Common myeloid progenitor, CD34-positive (primary cell): ENCODE data around the gene ARHGAP26.

Experiments
- CTCF ChIA-PET: fragments of 350-600 bp; sonication (Branson Sonifier 250); formaldehyde crosslinking; loops from one replicate; lab custom pipeline; 2021; ENCODE audit warnings: antibody characterized with exemption; lab: Charles Lee
- POLR2A ChIA-PET: fragments of 350-600 bp; sonication (Branson Sonifier 250); formaldehyde crosslinking; loops from one replicate; lab custom pipeline; 2021; ENCODE audit warnings: antibody characterized with exemption; lab: Charles Lee
- DNase-seq, 3 donors: peaks; one replicate each; pipeline versions ENCODE4 v3.0.0 to v3.0.0-alpha.2; 2013
- H3K27ac ChIP-seq, 2 experiments: 1 replicate in 1 of 2; 2 replicates in 1 of 2; pipeline ENCODE4 v1.7.0; 2013; ENCODE audit warnings: inconsistent platforms in 2 of 2, low read length in 2 of 2, mild to moderate bottlenecking in 2 of 2, low read depth in 1 of 2, moderate library complexity in 1 of 2; ENCODE audit not compliant: severe bottlenecking in 2 of 2, insufficient read depth in 1 of 2, poor library complexity in 1 of 2
- H3K27me3 ChIP-seq, 5 experiments: replicated peaks in 2 of 5; 1 replicate in 3 of 5; 2 replicates in 2 of 5; pipeline versions ENCODE4 v1.6.1 to v1.7.0; 2013; ENCODE audit warnings: low read length in 4 of 5, mild to moderate bottlenecking in 2 of 5, moderate library complexity in 2 of 5, inconsistent platforms in 1 of 5; ENCODE audit not compliant: insufficient read depth in 5 of 5, control insufficient read depth in 4 of 5
- H3K36me3 ChIP-seq, 4 experiments: 1 replicate in 2 of 4; 2 replicates in 2 of 4; pipeline versions ENCODE4 v1.6.1 to v1.7.0; 2013; ENCODE audit warnings: low read length in 3 of 4, control low read depth in 1 of 4, mild to moderate bottlenecking in 1 of 4; ENCODE audit not compliant: control insufficient read depth in 4 of 4, insufficient read depth in 4 of 4
- H3K4me1 ChIP-seq, 4 experiments: 1 replicate in 3 of 4; 2 replicates in 1 of 4; pipeline versions ENCODE4 v1.6.1 to v1.7.1; 2013; ENCODE audit warnings: low read length in 3 of 4, mild to moderate bottlenecking in 3 of 4, control low read depth in 1 of 4, inconsistent platforms in 1 of 4, moderate library complexity in 1 of 4; ENCODE audit not compliant: control insufficient read depth in 4 of 4, insufficient read depth in 4 of 4; ENCODE audit errors: control extremely low read depth in 1 of 4
- H3K4me3 ChIP-seq, 7 experiments: 1 replicate in 4 of 7; 2 replicates in 3 of 7; pipeline versions ENCODE4 v1.5.1 to v1.7.0; 2013; ENCODE audit warnings: mild to moderate bottlenecking in 7 of 7, low read length in 6 of 7, moderate library complexity in 6 of 7, inconsistent platforms in 2 of 7, low read depth in 2 of 7, control low read depth in 1 of 7; ENCODE audit not compliant: insufficient read depth in 4 of 7, control insufficient read depth in 1 of 7; ENCODE audit errors: extremely low read depth in 1 of 7
- H3K9me3 ChIP-seq, 5 experiments: 1 replicate in 4 of 5; 2 replicates in 1 of 5; pipeline versions ENCODE4 v1.6.1 to v1.7.1; 2013; ENCODE audit warnings: low read length in 4 of 5, mild to moderate bottlenecking in 2 of 5, inconsistent platforms in 1 of 5, low read depth in 1 of 5, moderate library complexity in 1 of 5; ENCODE audit not compliant: control insufficient read depth in 4 of 5, insufficient read depth in 2 of 5; ENCODE audit errors: control extremely low read depth in 1 of 5
- WGBS: methylation state at CpG from one replicate; pipeline ENCODE4 v1.1.5; 2013; ENCODE audit not compliant: insufficient coverage; 5-methylcytosine and 5-hydroxymethylcytosine counted together

Gene ARHGAP26

DNA sequence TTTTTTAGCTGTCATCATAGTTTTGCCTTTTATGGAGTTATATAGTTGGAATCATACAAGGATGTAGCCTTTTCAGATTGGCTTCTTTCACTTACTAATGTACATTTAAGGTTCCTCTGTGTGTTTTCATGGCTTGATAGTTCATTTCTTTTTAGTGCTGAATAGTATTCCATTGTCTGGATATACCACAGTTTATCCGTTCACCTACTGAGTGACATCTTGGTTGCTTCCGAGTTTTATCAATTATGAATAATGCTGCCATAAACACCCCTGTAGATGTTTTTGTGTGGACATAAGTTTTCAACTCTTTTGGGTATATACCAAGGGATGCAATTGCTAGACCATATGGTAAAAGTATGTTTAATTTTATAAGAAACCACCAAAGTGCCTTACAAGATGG lies 497.0 kb downstream of the ARHGAP26 start:
- ChIA-PET CTCF (interaction anchor here (1.1 to 1.5 kb wide), 2 partner anchors 26 to 126 kb away, joined by 3 read pairs; no protein-coding TSS in a partner anchor), POLR2A (no interaction called here)
- no peak overlapping the region for H3K4me3 ChIP-seq
- WGBS, result no CpG with 5 or more reads among the region's 2 CpGs
- H3K27me3 ChIP-seq, result no peaks in the 10 kb centered on the region
- H3K36me3 ChIP-seq, result no peaks in the 10 kb centered on the region
- peaks cover 0 to 30% (median 3%) of the 10 kb centered on the region in 5 experiments for H3K9me3 ChIP-seq
- no peaks in the 10 kb centered on the region for H3K4me1 ChIP-seq
- no peak for DNase-seq
- H3K27ac ChIP-seq, result no peak overlapping the region

DNA sequence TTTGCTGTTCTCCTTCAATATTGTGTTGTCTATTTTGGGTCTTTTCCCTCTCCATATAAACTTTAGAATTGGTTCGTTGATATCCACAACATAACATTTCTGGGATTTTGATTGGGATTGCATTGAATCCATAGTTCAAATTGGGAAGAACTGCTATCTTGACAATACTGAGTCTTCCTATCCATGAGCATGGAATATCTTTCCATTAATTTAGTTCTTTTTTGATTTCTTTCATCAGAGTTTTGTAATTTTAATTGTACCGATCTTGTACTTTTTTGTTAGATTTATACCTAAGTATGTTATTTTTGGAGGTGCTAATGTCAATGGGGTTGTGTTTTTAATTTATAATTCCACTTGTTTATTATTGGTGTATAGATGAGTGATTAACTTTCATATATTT lies 498.2 kb downstream of the ARHGAP26 start:
- WGBS, result no CpG with 5 or more reads among the region's 2 CpGs
- DNase-seq, result no peak
- POLR2A ChIA-PET, result no interaction called here
- Histone ChIP-seq H3K4me3 (no peak overlapping the region), H3K27me3 (no peaks in the 10 kb centered on the region), H3K27ac (no peak overlapping the region), H3K36me3 (no peaks in the 10 kb centered on the region), H3K4me1 (no peaks in the 10 kb centered on the region), H3K9me3 (peaks cover 0 to 30% (median 3%) of the 10 kb centered on the region in 5 experiments)
- CTCF ChIA-PET, result no interaction called here

DNA sequence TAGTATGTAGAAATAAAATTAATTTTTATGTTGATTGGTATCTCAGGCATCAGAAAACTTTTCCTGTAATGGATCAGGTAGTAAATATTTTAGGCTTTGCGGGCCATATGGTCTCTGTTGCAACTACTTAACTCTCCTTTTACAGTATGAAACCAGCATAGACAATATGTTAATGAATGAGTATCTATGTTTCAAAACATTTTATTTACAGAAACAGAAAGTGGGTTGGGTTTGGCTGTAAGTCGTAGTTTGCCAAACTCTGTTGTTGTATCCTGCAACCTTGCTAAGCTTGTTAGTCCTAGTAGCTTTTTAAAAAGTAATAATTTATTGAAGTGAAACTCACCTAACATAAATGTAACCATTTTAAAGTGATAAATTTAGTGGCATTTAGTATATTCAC lies 501.3 kb downstream of the ARHGAP26 start:
- CTCF ChIA-PET, result no interaction called here
- no peak for DNase-seq
- Histone ChIP-seq H3K4me1 (peaks cover 0 to 5% (median 2%) of the 10 kb centered on the region in 4 experiments), H3K27ac (no peak overlapping the region), H3K36me3 (peaks cover 0 to 2% (median 0%) of the 10 kb centered on the region in 4 experiments), H3K9me3 (peaks cover 0 to 28% (median 3%) of the 10 kb centered on the region in 5 experiments), H3K27me3 (no peaks in the 10 kb centered on the region), H3K4me3 (no peak overlapping the region)
- POLR2A ChIA-PET, result no interaction called here
- no CpG with 5 or more reads among the region's 2 CpGs for WGBS

DNA sequence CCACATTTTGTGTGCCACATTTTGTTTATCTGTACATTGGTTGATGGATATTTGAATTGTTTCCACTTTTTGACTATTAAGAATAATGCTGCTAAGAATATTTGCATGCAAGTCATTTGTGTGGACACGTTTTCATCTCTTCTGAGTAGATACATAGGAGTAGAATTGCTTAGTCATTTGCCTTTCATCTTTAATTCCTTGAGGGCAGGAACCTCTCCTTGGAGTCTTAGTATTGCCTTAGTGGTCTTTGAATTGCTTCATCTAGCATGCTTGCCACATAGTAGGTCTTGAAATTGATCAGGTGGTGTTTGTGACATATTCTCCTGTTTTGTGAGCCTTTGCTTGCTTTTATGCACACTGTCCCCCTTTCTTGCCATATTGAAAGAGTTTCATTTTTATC lies 504.8 kb downstream of the ARHGAP26 start:
- Histone ChIP-seq H3K4me1 (peaks cover 0 to 5% (median 2%) of the 10 kb centered on the region in 4 experiments), H3K4me3 (no peak overlapping the region), H3K36me3 (peaks cover 0 to 11% (median 5%) of the 10 kb centered on the region in 4 experiments), H3K9me3 (peaks cover 0 to 2% (median 0%) of the 10 kb centered on the region in 5 experiments), H3K27me3 (no peaks in the 10 kb centered on the region), H3K27ac (no peak overlapping the region)
- DNase-seq, result no peak
- POLR2A ChIA-PET, result no interaction called here
- 67% methylated on average over 1 of the region's 1 CpG for WGBS
- CTCF ChIA-PET, result no interaction called here

DNA sequence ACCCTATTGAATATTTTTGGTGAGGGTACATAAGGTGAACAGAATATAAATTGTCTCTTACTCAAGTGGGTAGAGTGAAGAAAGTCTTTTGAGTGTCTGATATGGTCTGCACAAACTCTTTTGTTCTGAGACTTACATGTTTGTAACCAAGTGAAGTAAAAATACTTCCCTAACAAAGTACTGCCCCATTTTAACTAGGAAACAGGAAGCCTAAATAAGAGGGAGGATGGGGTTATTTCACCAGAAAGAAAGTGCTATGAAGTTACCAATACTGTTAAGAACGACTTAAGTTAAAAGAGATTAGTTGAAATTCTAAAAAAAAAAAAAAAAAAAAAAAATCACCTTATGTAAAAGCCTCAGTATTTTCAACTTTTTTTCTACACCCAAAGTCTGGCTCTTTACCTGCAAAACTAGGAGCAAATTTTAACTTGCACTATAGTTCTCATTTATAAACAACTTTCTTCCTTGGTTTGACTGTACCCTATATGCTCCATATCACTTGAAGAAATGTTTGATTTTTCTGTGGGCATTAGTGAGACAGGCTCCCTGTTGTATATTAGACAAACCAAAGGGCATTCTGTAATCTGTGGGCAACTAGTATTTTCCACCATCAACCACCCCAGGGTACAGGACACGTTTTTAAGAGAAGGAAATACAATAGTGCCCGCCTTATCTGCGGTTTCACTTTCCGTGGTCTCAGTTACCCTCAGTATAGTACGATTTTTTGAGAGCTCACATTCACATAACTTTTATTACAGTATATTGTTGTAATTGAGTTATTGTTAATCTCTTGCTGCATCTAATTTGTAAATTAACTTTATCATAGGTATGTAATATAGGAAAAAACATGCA lies 505.6 kb downstream of the ARHGAP26 start:
- Histone ChIP-seq H3K27me3 (no peaks in the 10 kb centered on the region), H3K27ac (no peak overlapping the region), H3K9me3 (no peaks in the 10 kb centered on the region), H3K36me3 (peaks cover 0 to 11% (median 6%) of the 10 kb centered on the region in 4 experiments), H3K4me1 (peaks cover 3 to 9% (median 4%) of the 10 kb centered on the region in 4 experiments), H3K4me3 (peak overlapping the region in 1 of 7 experiments; percentile 11)
- ChIA-PET POLR2A (no interaction called here), CTCF (no interaction called here)
- no CpG with 5 or more reads among the region's 6 CpGs for WGBS
- peak in 1 of 3 donors; percentile 20 for DNase-seq

DNA sequence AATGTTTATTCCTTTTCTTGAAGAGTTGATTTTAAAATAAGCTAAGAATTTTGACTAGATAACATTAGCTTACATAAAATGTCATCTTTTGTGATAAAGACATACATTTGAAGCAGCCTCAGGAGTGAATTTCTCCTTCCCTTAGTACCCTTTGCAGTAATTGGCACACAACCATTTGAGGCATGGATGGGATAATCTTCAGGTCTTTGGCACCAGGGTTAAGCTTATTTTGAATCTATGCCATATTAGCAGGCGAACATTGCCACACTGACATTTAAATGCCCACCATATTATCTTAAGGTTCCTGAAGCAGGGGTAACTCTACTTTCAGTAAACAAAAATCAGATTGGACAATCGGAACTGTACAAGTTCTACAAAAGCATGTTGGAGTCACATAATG lies 507.4 kb downstream of the ARHGAP26 start:
- DNase-seq, result no peak
- no peak overlapping the region for H3K4me3 ChIP-seq
- peaks cover 5 to 20% (median 7%) of the 10 kb centered on the region in 4 experiments for H3K4me1 ChIP-seq
- H3K9me3 ChIP-seq, result no peaks in the 10 kb centered on the region
- no peak overlapping the region for H3K27ac ChIP-seq
- ChIA-PET POLR2A (no interaction called here), CTCF (no interaction called here)
- peaks cover 0 to 14% (median 6%) of the 10 kb centered on the region in 4 experiments for H3K36me3 ChIP-seq
- H3K27me3 ChIP-seq, result no peaks in the 10 kb centered on the region
- 100% methylated on average over 1 of the region's 2 CpGs for WGBS
